Liver (tissue), 9 donors: Measurements from ENCODE around the gene LPP. TPM values are rescaled to one million over a fixed set of nuclear protein-coding genes. Genes with fewer than 3 reads are reported as not detected.

ENCODE experiments used
- DNase-seq: peaks from one replicate; pipeline ENCODE4 v3.0.0-alpha.2; 2017; ENCODE audit warnings: low spot score
- H3K27ac ChIP-seq, 2 donors: one replicate each; pipeline ENCODE4 v1.7.0; 2013; ENCODE audit warnings: inconsistent platforms in 2 of 2, low read length in 2 of 2, control low read depth in 1 of 2, low read depth in 1 of 2, mild to moderate bottlenecking in 1 of 2
- H3K27me3 ChIP-seq, 4 donors: one replicate each; pipeline versions ENCODE4 v1.6.1 to v1.7.0; 2013; ENCODE audit warnings: low read length in 3 of 4, inconsistent platforms in 1 of 4, mild to moderate bottlenecking in 1 of 4, moderate library complexity in 1 of 4; ENCODE audit not compliant: control insufficient read depth in 4 of 4, insufficient read depth in 4 of 4
- H3K36me3 ChIP-seq, 4 donors: one replicate each; pipeline versions ENCODE4 v1.6.1 to v1.7.0; 2013; ENCODE audit warnings: low read length in 3 of 4, mild to moderate bottlenecking in 3 of 4, low read depth in 1 of 4, moderate library complexity in 1 of 4; ENCODE audit not compliant: control insufficient read depth in 4 of 4, insufficient read depth in 3 of 4
- H3K4me1 ChIP-seq, 4 donors: one replicate each; pipeline versions ENCODE4 v1.6.1 to v1.7.0; 2013; ENCODE audit warnings: low read length in 3 of 4, mild to moderate bottlenecking in 3 of 4, moderate library complexity in 1 of 4; ENCODE audit not compliant: control insufficient read depth in 4 of 4, insufficient read depth in 4 of 4
- H3K4me3 ChIP-seq, 3 donors: one replicate each; pipeline versions ENCODE4 v1.6.1 to v1.7.0; 2013; ENCODE audit warnings: low read length in 3 of 3, control low read depth in 1 of 3, low read depth in 1 of 3, mild to moderate bottlenecking in 1 of 3
- H3K9ac ChIP-seq, 2 donors: one replicate each; pipeline ENCODE4 v1.7.0; 2013; ENCODE audit warnings: low read length in 2 of 2, mild to moderate bottlenecking in 2 of 2, moderate library complexity in 2 of 2, control low read depth in 1 of 2, low read depth in 1 of 2
- H3K9me3 ChIP-seq, 4 donors: one replicate each; pipeline versions ENCODE4 v1.6.1 to v1.7.0; 2013; ENCODE audit warnings: low read length in 3 of 4; ENCODE audit not compliant: control insufficient read depth in 4 of 4
- EGR1 ChIP-seq, 2 donors: IDR thresholded peaks; 2 replicates each; pipeline ENCODE4 v1.6.1; 2016 to 2018; ENCODE audit warnings: antibody characterized with exemption in 2 of 2, low read depth in 2 of 2
- FOXA1 ChIP-seq: IDR thresholded peaks from 2 replicates; pipeline ENCODE4 v1.6.1; 2016; ENCODE audit warnings: antibody characterized with exemption
- FOXA2 ChIP-seq: IDR thresholded peaks from 2 replicates; pipeline ENCODE4 v1.6.1; 2016; ENCODE audit warnings: antibody characterized with exemption
- GABPA ChIP-seq, 2 donors: IDR thresholded peaks in 1 of 2; conservative IDR thresholded peaks in 1 of 2; 2 replicates each; pipeline ENCODE4 v1.6.1; 2016; ENCODE audit warnings: antibody characterized with exemption in 2 of 2, mild to moderate bottlenecking in 1 of 2, moderate library complexity in 1 of 2
- HNF4A ChIP-seq, 2 donors: conservative IDR thresholded peaks; 2 replicates each; pipeline ENCODE4 v1.6.1; 2016; ENCODE audit warnings: antibody characterized with exemption in 2 of 2, mild to moderate bottlenecking in 2 of 2
- JUND ChIP-seq, 2 donors: IDR thresholded peaks; 2 replicates each; pipeline ENCODE4 v1.6.1; 2016; ENCODE audit warnings: antibody characterized with exemption in 2 of 2
- NR2F2 ChIP-seq: IDR thresholded peaks from 2 replicates; pipeline ENCODE4 v1.6.1; 2016; ENCODE audit warnings: antibody characterized with exemption
- RAD21 ChIP-seq, 2 donors: IDR thresholded peaks; 2 replicates each; pipeline ENCODE4 v1.6.1; 2016; ENCODE audit warnings: antibody characterized with exemption in 2 of 2, mild to moderate bottlenecking in 2 of 2
- RXRA ChIP-seq, 2 donors: IDR thresholded peaks; 2 replicates each; pipeline ENCODE4 v1.6.1; 2017 to 2018; ENCODE audit warnings: antibody characterized with exemption in 2 of 2, mild to moderate bottlenecking in 1 of 2
- SP1 ChIP-seq: IDR thresholded peaks from 2 replicates; pipeline ENCODE4 v1.6.1; 2018; ENCODE audit warnings: antibody characterized with exemption, mild to moderate bottlenecking
- YY1 ChIP-seq: IDR thresholded peaks from 2 replicates; pipeline ENCODE4 v1.6.1; 2016; ENCODE audit warnings: antibody characterized with exemption, mild to moderate bottlenecking
- WGBS: extraction: QIAGEN DNeasy Blood & Tissue Kit; methylation state at CpG from one replicate; pipeline ENCODE4 v1.1.7; 2013; 5-methylcytosine and 5-hydroxymethylcytosine counted together
- polyA plus RNA-seq, 2 donors: library from polyadenylated mRNA; stranded (reverse) in 1 of 2; unstranded in 1 of 2; fragments of 200-250 nt in 1 of 2; fragments of >200 nt in 1 of 2; fragmentation: Nextera tagmentation in 1 of 2; extraction: Ambion mirVana in 1 of 2; gene quantifications; one replicate each; pipeline versions ENCODE4 v1.2.1 to v1.2.3, GENCODE V29; 2013 to 2015
- total RNA-seq, 2 donors: library from RNA; depleted of rRNA; stranded (reverse); fragments of >200 nt; gene quantifications; one replicate each; pipeline ENCODE4 v1.2.3, GENCODE V29; 2014
- TF ChIP-seq, protein P1 (sequence below): fragments of 150-350 bp; IDR thresholded peaks from 2 replicates; pipeline ENCODE4 v1.5.1; 2017; ENCODE audit warnings: improper control_type of control experiment, low read depth, low read length; ENCODE audit not compliant: missing input control
- TF ChIP-seq, protein P2 (sequence below): IDR thresholded peaks from 2 replicates; pipeline ENCODE4 v1.6.1; 2016; ENCODE audit warnings: antibody characterized with exemption
- TF ChIP-seq, protein P3 (sequence below): IDR thresholded peaks from 2 replicates; pipeline ENCODE4 v1.6.1; 2016; ENCODE audit warnings: antibody characterized with exemption
- TF ChIP-seq, protein P4 (sequence below): IDR thresholded peaks from 2 replicates; pipeline ENCODE4 v1.6.1; 2016; ENCODE audit warnings: antibody characterized with exemption, mild to moderate bottlenecking
- TF ChIP-seq, protein P5 (sequence below): IDR thresholded peaks from 2 replicates; pipeline ENCODE4 v1.6.1; 2016; ENCODE audit warnings: antibody characterized with exemption
- donor health status: healthy.
- donor health status: healthy.
- donor health status: healthy.
- donor health status: healthy.
- donor health status: healthy.

Gene LPP
- total and polyA plus RNA-seq, 4 donors, result 3.3 to 53.7 (median 28.2) TPM

DNA sequence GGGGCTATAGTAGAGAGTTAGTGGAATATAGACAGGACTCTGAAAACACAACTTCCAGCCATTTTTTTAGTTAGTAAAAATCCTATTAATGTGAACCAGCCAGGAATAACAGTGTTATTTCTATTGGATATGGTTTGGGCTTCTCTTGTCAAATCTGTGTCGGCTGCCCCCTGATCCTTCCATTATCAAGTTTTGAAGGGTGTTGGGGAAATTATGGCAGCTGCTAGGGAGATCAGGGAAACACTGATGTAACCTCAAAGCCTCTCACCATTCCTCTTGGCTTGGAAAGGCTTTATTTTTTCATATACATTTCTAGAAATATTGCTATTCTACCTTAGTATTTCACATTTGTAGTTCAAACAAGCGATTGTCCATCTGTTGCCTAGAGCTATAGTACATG lies 724.1 kb downstream of the LPP start (continued):
- TF ChIP-seq GABPA (IDR thresholded peaks at IDR 0.05 in 1 of 2, conservative IDR thresholded peaks at IDR 0.05 in 1 of 2) (no peak), RXRA (IDR thresholded peaks at IDR 0.05) (no peak), FOXA2 (no peak), EGR1 (IDR thresholded peaks at IDR 0.05; ENCODE audit: low read depth in 2 of 2) (no peak)
- TF ChIP-seq, protein P1, sequence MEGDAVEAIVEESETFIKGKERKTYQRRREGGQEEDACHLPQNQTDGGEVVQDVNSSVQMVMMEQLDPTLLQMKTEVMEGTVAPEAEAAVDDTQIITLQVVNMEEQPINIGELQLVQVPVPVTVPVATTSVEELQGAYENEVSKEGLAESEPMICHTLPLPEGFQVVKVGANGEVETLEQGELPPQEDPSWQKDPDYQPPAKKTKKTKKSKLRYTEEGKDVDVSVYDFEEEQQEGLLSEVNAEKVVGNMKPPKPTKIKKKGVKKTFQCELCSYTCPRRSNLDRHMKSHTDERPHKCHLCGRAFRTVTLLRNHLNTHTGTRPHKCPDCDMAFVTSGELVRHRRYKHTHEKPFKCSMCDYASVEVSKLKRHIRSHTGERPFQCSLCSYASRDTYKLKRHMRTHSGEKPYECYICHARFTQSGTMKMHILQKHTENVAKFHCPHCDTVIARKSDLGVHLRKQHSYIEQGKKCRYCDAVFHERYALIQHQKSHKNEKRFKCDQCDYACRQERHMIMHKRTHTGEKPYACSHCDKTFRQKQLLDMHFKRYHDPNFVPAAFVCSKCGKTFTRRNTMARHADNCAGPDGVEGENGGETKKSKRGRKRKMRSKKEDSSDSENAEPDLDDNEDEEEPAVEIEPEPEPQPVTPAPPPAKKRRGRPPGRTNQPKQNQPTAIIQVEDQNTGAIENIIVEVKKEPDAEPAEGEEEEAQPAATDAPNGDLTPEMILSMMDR, result no peak
- TF ChIP-seq, protein P2, sequence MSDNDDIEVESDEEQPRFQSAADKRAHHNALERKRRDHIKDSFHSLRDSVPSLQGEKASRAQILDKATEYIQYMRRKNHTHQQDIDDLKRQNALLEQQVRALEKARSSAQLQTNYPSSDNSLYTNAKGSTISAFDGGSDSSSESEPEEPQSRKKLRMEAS, result no peak

DNA sequence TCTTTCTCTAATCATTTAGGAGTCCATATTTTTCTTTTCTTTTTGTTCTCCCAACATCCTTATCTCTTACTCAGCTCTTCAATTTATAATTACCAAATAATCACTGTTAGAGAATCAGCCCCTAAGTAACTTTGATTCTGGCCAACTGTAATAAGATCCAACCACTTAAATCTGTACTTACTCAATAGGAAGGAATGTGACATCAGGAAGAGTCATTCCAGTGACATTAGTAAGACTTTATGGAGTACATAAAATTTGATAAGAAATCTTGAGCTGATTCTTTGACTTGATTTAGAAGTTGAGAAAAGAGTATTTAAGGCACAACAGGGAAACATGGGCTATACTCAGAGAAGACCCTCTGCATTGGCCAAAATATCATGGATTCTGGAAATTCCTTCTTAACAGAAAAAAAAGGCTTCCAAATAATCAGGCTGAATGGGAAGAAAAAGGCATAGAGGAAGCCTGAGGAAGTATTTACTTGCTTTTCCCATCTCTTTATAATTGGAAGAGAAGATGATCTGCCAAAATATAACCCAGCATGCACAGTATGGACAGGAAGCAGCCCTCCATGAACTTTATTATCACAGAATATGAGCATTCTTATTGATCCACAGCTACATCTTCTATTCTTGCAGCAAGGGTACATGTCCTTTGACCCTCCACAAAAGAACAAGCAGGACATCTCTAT lies 728.1 kb downstream of the LPP start:
- no peaks in the 10 kb centered on the region for H3K36me3 ChIP-seq
- peak in 1 of 2 donors; percentile 8 for TF ChIP-seq JUND (IDR thresholded peaks at IDR 0.05)
- TF ChIP-seq, protein P3, sequence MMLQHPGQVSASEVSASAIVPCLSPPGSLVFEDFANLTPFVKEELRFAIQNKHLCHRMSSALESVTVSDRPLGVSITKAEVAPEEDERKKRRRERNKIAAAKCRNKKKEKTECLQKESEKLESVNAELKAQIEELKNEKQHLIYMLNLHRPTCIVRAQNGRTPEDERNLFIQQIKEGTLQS, result no peak
- no peak for DNase-seq
- no peaks in the 10 kb centered on the region for H3K27me3 ChIP-seq
- H3K9me3 ChIP-seq, result no peaks in the 10 kb centered on the region
- no peak overlapping the region for H3K9ac ChIP-seq
- H3K27ac ChIP-seq, result no peak overlapping the region
- H3K4me1 ChIP-seq, result peaks cover 0 to 10% (median 2%) of the 10 kb centered on the region in 4 donors
- H3K4me3 ChIP-seq, result no peak overlapping the region

DNA sequence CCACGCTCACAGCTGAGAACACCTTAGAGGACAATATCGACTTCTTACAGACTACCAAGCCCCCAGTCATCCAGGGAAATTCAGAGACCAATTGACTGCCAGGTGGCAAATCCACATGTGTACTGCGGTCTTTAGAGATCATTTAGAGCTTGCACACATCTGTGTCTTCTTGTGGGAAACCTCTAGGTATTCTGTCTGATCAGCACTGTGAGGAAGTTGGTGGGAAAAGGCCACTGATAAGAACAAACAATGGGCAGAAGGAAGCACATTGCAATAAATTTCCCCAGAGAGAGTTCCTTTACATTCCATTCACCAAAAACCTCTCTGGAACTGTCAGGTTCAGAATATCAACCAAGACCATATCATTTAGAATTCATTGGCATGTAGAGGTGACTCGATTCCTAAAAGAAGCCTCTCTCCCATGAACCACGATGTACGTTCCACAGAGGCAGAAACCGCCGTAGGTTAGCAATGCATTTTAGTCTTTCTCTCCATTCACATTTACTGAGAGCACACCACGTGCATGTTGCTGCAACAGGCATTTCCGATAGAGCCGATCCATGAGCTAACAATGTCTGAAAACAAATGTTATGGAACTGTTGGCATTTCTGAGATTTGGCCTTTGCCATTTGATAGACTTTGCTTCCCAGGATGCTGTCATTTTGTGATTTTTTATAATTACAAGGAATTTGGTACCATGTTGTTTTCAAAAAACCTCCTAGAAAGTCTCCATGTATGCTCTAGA lies 730.5 kb downstream of the LPP start:
- WGBS, result 88% methylated on average over 11 of the region's 11 CpGs
- no peak overlapping the region for H3K9ac ChIP-seq
- DNase-seq, result no peak

More for the DNA sequence above, 730.5 kb downstream of the LPP start:
- H3K27me3 ChIP-seq, result no peaks in the 10 kb centered on the region
- peaks cover 0 to 10% (median 2%) of the 10 kb centered on the region in 4 donors for H3K4me1 ChIP-seq
- no peak overlapping the region for H3K4me3 ChIP-seq
- H3K36me3 ChIP-seq, result peaks cover 0 to 3% (median 0%) of the 10 kb centered on the region in 4 donors
- TF ChIP-seq, protein P4, sequence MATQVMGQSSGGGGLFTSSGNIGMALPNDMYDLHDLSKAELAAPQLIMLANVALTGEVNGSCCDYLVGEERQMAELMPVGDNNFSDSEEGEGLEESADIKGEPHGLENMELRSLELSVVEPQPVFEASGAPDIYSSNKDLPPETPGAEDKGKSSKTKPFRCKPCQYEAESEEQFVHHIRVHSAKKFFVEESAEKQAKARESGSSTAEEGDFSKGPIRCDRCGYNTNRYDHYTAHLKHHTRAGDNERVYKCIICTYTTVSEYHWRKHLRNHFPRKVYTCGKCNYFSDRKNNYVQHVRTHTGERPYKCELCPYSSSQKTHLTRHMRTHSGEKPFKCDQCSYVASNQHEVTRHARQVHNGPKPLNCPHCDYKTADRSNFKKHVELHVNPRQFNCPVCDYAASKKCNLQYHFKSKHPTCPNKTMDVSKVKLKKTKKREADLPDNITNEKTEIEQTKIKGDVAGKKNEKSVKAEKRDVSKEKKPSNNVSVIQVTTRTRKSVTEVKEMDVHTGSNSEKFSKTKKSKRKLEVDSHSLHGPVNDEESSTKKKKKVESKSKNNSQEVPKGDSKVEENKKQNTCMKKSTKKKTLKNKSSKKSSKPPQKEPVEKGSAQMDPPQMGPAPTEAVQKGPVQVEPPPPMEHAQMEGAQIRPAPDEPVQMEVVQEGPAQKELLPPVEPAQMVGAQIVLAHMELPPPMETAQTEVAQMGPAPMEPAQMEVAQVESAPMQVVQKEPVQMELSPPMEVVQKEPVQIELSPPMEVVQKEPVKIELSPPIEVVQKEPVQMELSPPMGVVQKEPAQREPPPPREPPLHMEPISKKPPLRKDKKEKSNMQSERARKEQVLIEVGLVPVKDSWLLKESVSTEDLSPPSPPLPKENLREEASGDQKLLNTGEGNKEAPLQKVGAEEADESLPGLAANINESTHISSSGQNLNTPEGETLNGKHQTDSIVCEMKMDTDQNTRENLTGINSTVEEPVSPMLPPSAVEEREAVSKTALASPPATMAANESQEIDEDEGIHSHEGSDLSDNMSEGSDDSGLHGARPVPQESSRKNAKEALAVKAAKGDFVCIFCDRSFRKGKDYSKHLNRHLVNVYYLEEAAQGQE, result no peak
- TF ChIP-seq, protein P2, result no peak
- TF ChIP-seq, protein P1, result no peak
- TF ChIP-seq, protein P5, sequence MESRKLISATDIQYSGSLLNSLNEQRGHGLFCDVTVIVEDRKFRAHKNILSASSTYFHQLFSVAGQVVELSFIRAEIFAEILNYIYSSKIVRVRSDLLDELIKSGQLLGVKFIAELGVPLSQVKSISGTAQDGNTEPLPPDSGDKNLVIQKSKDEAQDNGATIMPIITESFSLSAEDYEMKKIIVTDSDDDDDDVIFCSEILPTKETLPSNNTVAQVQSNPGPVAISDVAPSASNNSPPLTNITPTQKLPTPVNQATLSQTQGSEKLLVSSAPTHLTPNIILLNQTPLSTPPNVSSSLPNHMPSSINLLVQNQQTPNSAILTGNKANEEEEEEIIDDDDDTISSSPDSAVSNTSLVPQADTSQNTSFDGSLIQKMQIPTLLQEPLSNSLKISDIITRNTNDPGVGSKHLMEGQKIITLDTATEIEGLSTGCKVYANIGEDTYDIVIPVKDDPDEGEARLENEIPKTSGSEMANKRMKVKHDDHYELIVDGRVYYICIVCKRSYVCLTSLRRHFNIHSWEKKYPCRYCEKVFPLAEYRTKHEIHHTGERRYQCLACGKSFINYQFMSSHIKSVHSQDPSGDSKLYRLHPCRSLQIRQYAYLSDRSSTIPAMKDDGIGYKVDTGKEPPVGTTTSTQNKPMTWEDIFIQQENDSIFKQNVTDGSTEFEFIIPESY, result no peak
- TF ChIP-seq JUND (IDR thresholded peaks at IDR 0.05), result no peak
- TF ChIP-seq FOXA1, result no peak
- TF ChIP-seq NR2F2, result no peak
- no peak for TF ChIP-seq SP1
- TF ChIP-seq HNF4A (conservative IDR thresholded peaks at IDR 0.05), result no peak
- TF ChIP-seq RAD21 (IDR thresholded peaks at IDR 0.05), result no peak
- TF ChIP-seq, protein P3, result no peak
- TF ChIP-seq EGR1 (IDR thresholded peaks at IDR 0.05; ENCODE audit: low read depth in 2 of 2), result no peak
- TF ChIP-seq YY1, result no peak
- no peak for TF ChIP-seq FOXA2
- H3K27ac ChIP-seq, result no peak overlapping the region
- H3K9me3 ChIP-seq, result no peaks in the 10 kb centered on the region
